NOMO-1 treated with DMSO at 0.1 percent for 48 hours (cell line): Measurements from ENCODE around the gene KAZN.

Source experiments
- DNase-seq: peaks from one replicate; lab custom pipeline; 2025; ENCODE audit not compliant: unreplicated experiment; lab: John Stamatoyannopoulos, UW

Gene KAZN

DNA sequence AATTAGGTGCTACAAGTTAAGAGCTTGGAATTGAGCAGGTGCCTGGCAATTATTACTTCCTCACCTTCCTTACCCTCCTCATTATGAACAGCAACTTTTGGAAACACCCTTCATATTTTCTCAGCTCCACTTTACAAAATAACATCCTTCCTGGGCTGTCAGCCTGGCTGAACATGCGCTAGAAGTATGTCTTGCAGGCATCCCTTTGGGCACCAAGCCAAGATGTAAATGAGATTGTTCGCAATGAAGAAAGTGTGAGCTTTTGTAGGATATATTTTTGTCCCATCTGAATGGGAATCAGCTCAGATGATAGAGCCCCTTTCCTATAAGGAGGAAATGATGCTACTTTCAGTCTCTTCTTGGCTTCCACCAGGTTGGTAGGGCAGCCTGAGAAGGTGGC lies 245.9 kb downstream of the KAZN start:
- no peak for DNase-seq

DNA sequence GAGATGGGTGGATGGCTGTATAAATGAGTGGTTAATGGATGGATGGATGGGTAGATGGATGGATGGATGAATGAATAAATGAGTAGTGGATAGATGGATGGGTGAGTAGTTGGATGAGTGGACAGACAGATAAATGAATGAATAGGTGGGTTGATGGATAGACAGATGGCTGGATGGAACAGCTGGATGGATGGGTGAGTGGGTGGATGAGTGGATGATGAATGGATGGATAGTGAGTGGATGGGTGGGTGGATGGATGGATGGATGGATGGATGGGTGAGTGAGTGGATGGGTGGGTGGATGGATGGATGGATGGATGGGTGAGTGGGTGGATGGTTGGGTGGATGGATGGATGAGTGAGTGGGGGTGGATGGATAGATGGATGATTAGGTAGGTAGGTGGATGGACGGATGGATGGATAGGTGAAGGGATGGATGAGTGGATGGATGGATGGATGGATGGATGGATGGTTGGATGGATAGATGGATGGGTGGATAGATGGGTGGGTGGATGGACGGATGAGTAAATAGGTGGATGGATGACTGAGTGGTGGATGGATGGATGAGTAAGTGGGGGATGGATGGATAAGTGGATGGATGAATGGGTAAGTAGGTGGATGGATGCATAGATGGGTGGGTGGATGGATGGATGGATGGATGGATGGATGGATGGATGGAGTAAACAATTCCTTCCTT lies 246.6 kb downstream of the KAZN start:
- no peak for DNase-seq

DNA sequence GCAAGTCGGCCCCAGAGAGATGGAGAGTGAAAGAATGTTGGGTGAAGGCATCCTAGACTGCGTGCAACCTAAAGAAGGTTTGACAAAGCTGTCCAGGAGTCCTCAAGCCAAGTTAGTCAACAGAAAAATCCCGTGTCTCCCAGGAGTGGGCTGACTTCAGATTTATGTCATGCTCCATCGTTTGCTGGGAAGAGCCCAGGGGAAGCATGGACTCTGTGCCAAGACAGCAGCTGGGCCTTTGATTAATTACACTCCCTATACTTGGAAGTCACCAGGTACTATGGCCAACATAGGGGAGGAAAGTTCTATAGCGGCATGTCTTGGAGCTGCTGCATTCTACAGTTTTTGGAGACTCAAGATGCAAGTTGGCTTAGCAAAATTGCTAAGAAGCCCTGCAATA lies 247.4 kb downstream of the KAZN start:
- DNase-seq, result no peak

DNA sequence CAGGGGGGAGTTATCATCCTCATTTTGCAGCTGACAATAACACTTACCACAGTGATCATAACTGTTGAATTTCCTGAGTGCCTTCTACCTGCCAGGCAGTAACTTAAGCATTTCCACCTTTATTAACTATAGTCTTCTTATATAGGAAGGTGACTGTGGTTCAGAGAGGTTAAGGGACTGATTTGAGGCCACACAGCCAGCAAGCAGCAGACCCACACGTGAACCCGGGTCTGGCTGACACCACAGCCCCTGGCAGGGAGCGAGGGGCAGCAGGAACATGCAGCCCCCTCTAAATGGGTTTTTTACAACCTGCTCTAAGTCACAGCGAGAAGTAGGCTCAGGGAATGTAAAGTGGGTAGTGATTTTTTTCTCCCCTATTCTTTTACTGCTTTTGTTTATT lies 248.2 kb downstream of the KAZN start:
- DNase-seq, result no peak

DNA sequence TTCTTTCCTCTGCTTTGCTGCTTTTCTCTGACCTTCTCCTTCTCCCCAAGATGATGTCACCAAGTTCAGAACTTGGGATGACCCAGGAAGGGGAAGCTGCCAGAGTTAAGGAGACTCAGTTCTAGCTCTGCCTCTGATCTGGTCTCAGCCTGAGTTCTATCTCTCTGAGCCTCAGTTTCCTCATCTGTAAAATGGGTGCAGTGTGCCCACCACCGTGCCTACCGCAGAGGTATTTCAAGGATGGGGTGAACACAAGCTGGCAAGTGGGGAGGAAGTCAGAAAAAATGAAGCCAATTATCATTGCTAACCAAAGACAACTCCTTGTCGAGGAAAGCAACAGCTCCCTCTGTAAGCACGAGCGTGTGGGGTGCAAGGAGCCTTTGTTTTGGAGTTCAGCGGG lies 249.7 kb downstream of the KAZN start:
- no peak for DNase-seq

DNA sequence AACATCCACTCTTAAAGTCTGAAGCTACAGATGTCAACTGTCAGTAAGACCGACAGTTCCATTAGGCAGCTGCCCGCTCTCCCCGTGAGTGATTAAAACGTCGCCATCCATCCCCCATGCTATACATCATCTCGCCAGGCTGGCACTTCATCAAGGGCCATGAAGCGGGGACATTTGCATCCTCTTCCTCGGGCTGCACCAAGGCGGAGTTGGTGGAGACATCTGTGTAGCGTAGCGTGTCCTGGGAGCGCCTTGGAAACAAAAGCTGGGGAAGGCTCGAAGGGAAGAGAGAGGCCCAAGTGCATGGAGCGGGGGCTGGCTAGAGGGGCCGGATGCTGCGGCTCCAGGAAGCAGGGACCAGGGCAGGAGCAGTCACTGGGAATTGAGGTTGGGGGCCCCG lies 250.1 kb downstream of the KAZN start:
- DNase-seq, result no peak

DNA sequence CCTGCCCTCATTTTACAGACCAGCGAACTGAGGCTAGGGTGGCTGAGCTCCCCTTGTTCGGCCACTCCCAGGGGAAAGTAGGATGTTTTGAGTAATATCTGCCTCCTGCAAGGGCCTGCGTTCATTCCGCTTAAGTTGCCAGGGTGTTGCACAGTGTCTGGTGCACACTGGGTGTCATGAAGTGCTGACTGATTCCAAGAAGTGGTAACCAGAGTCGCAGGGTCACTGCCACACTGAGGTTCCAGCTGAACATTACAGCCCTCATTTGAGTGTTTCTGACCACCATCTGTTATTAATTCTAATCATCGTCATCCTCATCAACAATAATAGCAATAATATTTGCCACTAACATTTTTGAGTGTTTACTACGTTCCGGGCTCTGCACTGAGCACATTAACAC lies 250.6 kb downstream of the KAZN start:
- no peak for DNase-seq

DNA sequence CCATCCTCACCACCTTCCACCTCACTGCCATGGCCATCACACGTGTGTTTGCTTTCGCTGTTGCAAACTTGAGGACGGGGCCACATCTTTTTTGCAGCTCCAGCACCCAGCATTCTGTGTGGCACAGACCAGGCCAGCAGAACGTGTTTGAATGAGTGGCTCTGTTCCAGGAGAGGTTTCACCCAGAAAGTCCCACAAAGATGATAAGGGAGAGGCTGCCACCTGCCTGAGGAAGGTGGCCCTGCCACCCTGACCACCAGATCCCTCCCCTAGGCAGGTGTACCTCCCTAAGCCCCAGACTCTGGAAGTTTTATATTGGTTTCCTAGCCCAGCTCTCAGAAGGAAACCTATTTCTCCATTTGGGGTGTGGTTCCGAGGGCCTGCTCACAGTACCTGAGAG lies 252.1 kb downstream of the KAZN start:
- DNase-seq, result peak; percentile 7

DNA sequence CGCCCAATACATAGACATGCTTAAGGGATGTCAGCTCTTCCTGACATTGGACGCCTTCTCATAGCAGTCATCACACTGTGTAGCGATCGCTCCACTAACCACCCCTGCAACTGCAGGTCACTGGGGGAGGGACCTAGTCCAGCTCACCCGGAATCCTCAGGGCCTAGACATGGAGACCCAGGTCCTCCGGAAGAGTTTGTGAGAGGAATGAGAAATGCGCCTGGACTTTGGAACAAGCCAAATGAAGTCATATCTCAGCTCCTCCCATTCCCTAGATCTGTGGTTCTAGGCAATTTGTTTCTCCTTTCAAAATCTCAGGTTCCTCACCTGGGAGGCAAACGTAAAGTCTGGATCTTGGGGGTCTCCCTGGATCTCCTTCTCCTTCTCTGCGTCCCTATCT lies 253.3 kb downstream of the KAZN start:
- DNase-seq, result no peak

DNA sequence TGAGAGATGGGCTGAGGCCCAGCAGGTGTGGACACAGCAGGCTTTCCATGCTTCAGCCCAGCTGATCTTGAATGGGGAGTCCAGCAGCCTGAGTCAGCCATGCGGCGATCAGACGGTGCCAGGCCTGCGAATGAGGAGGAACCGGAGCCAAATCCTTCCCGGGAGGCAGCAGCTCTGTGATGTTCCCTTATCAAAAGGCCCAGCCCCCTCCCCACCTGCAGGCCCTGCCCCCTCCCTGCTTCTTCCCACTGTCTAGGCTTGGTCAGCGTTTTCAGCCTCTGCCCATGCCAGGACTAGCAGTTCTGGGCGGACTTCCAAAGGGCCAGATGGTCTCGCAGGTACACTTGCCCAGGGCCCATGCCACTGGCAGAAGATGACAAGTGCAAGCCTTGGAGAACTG lies 253.8 kb downstream of the KAZN start:
- DNase-seq, result no peak

DNA sequence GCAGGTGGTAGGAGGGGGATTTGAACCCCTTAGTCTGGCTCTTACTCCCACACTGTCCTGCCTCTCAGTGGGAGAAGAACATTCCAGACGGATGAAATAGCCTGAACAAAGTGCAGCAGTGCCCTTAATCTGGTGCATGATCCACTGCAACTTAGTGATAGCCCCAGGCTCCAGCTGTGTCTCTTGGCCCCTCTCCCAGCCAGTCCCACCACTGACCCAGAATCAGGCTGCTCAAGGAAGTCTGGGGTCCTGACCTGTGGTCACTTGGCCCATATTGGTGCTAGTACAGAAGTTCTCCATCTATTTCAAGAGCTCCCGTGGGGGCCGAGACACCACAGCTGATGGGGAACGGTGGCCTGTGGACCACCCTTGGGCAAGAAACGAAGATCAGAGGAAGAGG lies 255.0 kb downstream of the KAZN start:
- DNase-seq, result no peak

DNA sequence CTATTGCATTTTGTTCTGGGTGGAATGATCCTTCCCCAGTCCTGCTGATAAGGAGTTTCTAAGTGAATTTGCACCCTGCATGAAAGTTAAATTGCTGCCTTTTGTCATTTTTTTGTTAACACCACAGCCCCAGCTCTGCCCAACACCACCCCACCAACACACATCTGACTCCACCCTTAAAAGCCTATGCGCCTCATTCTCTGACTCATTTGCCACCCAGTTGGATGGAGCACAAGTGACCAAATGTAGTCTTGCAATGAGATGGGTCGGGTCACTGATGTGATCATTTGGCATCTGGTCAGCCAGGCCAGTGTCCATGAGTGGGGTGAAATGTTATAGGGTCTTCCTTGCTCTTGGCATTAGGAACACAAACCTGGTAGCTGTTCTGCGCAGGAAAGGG lies 256.8 kb downstream of the KAZN start:
- no peak for DNase-seq

DNA sequence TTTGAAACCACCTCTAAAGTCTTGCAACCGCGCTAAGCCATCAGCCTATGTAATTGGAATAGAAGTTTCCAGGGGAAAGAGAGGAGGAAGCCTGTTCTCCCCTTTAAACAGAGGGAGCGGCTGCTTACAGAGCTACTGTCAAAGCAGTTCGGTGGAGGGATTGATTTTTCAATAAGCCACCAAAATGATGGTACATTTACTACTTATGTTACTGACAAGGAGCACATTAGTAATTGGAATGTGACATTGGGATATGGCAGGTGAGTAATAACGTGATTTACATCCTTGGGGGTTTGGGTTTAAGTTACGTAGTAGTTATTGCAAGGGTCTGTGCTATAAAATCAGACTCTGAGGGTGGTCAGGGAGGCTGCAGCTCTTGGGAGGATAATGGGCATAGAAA lies 257.3 kb downstream of the KAZN start:
- DNase-seq, result no peak

DNA sequence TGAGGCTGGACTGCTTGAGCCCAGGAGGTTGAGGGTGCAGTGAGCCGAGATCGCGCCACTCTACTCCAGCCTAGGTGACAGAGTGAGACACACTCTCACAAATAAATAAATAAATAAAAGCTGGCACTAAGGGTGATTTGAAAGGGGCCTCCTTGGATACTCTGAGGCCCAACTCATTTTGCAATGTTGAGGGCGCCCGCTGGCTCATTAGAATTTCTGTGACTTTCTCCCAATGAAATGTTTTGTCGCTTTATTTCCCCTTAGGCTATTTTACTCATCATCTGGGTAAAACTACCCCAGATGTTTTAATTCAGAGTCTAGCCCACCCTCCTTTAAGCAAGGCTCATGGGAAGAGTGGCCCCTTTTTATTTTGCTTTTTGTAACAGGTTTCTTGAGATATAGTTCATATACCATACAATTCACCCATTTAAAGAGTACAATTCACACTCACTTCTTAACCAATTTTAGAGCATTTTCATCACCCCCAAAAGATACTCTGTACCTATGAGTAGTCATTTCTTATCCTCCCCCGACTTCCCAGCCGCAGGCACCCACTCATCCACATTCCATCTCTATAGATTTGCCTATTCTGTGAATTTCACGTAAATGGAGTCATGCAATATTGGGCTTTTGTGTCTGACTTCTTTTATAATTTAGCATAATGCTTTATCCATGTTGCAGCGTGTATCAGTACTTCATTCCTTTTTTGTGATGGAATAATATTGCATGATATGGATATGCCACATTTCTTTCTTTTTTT lies 259.1 kb downstream of the KAZN start:
- no peak for DNase-seq

DNA sequence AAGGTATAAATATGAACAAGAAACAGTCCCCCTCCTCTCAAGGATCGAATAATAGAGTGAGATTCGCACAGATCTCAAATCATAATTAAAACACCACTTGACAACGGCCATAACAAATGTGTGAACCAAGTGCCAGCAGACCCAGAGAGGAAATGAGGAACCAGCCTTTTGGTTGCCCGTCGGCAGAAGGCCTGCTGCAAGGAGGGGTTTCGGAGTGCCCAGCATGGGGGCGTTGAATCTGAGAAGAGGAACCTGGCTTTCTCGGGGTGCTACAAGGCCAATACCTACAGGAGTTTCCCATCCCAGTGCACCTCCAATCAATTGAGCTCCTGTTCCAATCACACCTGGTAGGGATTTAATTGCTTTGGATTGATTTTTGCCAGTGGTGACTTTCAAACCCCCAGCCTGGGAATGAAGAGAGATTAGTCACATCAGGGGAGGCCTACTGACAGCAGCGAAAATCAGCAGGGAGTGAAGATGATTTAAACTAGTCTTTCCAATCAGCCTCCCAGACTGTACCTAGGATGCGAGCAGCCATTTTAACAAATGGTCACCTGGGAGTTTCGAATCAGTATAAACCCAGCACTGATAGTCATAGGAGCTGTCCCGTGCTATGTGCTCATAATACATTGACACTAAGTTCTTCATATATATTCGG lies 263.8 kb downstream of the KAZN start:
- no peak for DNase-seq

DNA sequence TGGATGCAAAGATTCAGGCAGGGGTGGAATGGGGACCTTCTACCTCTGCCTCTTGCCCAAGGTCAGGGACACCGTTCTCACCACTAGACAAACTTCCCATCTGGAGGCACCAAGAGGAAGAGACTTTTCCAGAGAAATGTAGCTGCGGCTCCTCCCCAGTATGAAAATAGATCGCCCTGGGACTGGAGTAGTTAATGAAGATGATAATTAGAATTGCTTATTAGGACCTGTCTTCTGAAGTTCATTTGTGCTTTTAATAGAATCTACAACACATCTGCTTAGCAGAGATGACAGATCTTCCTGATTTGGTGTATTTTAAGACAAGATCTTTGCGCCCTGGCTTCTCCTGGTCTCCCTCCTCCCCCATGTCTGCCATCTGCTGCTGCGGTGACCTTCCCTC lies 266.6 kb downstream of the KAZN start:
- DNase-seq, result no peak

DNA sequence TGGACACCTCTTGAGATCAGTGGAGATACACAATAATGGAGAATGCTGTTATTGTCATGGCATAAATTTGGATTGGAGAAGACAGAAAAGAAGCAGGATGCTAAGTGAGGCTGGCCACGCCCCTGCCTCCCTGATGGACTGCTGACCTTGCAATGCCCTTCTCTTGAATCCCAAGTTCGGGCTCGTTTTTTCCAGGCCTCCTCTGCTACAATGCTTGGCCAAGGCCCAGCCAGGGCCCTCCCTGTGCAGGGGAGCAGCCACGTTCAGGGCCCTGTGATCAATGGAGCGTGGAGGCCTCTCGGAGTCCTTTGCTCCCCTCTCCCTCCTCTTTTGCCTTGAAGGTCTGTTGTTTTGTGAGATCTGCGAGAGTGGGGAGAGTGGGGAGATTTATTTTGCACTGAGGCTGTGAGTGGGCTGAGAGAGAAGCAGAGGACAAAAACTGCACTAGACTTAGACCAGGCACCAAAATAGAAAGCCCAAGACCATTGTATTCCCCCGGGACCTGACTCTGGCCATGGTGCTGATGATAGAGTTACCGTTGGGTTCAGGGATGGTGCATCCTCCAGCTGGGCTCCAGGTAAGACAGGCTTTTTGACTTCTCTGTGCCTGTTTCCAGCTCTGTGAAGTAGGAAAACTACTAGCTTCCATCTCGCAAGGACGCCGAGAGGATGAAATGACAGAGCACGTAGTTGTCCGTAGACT lies 268.6 kb downstream of the KAZN start:
- DNase-seq, result no peak

DNA sequence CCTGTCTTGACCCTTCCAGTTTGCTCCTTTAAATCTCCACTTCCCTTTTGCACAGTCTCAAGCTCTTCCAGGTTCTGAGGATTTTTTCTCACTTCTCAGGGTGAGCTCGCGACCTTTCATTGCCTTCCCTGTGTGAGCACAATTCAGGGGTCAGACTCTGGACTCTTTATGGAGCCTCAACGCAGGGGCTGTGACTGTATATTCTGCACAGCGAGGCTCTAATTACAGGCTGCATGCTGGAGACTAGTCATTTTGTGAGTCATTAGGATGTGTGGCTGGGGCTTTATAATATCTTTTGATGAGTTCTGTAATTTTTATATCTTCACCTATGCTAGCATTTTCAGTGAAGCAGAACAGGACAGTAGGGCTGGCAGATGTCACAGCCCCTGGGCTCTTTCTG lies 270.7 kb downstream of the KAZN start:
- DNase-seq, result no peak

DNA sequence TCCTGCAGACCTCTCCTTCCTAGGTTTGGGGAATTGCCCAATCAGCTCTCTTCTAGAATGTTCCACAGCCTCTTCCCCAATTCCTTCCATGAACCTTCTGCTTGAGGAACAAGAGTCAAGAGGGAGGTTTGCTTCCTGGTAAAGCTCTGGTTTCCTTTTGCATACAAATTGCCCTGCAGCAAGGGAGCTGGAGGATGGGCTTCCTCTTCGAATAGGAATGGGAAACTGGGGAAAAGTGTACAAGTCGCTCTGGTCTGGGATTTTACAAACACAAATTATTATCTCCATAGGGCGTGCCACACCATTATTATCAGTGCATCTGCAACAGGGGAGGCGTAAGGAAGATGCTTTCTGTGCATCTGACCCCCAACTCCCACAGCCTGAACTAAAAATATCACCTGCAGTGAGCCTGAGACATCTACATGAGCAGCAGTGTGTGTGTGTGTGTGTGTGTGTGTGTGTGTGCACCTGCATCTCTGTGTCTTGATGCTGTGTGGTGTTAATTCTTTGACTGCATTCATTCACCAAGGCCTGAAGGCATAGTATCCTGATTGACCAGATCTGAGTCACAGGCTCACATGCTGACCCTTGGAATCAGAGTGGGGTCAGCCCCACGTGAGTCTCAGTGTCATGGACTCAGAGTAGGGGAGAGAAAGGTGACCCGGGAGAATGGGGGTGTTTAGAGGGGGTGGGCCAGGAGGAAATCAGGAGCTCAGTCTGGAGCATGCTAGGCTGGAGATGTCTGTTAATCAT lies 272.9 kb downstream of the KAZN start:
- DNase-seq, result no peak

DNA sequence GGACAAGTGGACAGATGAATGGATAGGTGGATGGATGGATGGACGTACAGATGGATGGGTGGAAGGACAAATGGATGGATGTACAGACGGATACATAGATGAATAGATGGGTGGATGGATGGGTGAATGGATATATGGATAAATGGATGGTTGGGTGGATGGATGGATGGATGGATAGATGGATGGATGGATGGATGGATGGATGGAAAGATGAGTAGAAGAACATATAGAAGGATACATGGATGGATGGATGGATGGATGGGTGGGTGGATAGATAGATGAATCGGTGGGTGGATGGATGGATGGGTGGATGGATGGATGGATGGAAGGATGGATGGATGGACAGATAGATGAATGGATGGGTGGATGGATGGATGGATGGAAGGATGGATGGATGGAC lies 274.3 kb downstream of the KAZN start:
- DNase-seq, result no peak

DNA sequence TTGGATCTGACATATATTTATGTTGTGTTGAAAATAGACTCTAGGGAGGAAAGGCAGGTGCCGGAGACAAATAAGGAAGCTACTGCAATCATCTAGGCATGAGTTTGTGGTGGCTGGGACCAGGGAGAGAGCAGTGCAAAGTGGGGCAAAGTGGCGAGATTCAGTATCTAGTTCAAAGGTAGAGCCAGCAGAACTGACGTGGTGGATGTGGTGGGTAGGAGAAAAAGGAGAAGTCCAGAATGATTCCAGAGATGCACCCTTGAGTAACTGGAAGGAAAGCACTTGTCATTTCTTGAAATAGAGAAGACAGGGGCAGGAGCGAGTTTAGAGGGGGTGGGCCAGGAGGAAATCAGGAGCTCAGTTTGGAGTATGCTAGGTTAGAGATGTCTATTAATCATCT lies 275.2 kb downstream of the KAZN start:
- no peak for DNase-seq
